Body of pancreas (tissue), 4 donors: ENCODE data around the gene CCL16. TPM values are rescaled to one million over a fixed set of nuclear protein-coding genes. Genes with fewer than 3 reads are reported as not detected.

ENCODE experiments used
- ATAC-seq: fragments of 150-250 bp; one replicate; pipeline ENCODE4 v1.9.1; 2016
- DNase-seq, 4 donors: peaks; one replicate each; pipeline ENCODE4 v3.0.0-alpha.2; 2019
- H3K27ac ChIP-seq, 4 donors: fragments of 200-600 bp; sonication (generic); 1 replicate in 3 of 4; 2 replicates in 1 of 4; pipeline versions ENCODE4 v1.5.1 to v1.6.1; 2016 to 2019; ENCODE audit warnings: mild to moderate bottlenecking in 1 of 4, mixed read lengths in 1 of 4, moderate library complexity in 1 of 4
- H3K27me3 ChIP-seq, 2 donors: fragments of 200-600 bp; sonication (generic); one replicate each; pipeline ENCODE4 v1.6.0; 2016; ENCODE audit warnings: mild to moderate bottlenecking in 1 of 2
- H3K36me3 ChIP-seq, 2 donors: fragments of 200-600 bp; sonication (generic); replicated peaks in 1 of 2; 2 replicates each; pipeline ENCODE4 v1.5.1; 2016; ENCODE audit warnings: low read depth in 2 of 2; ENCODE audit not compliant: insufficient read depth in 1 of 2
- H3K4me1 ChIP-seq: fragments of 200-600 bp; sonication (generic); one replicate; pipeline ENCODE4 v1.6.0; 2016
- H3K4me3 ChIP-seq, 2 donors: fragments of 200-600 bp; sonication (generic); 1 replicate in 1 of 2; 2 replicates in 1 of 2; pipeline ENCODE4 v1.5.1; 2016 to 2019
- H3K9me3 ChIP-seq, 3 donors: fragments of 200-600 bp; sonication (generic); 1 replicate in 2 of 3; 2 replicates in 1 of 3; pipeline ENCODE4 v1.5.1; 2016
- CTCF ChIP-seq, 7 experiments: fragments of 450-650 bp in 4 of 7; fragments of 200-600 bp in 3 of 7; sonication (generic) in 3 of 7; IDR thresholded peaks; one replicate each; pipeline ENCODE4 v1.5.1; 2016 to 2019; ENCODE audit warnings: antibody characterized with exemption in 7 of 7
- POLR2A ChIP-seq, 3 donors: fragments of 450-650 bp; IDR thresholded peaks; one replicate each; pipeline ENCODE4 v1.6.1; 2016; ENCODE audit warnings: antibody characterized with exemption in 3 of 3, mild to moderate bottlenecking in 2 of 3
- whole genome bisulfite sequencing, 2 donors: methylation state at CpG; one replicate each; pipeline ENCODE4 v1.1.5; 2017; 5-methylcytosine and 5-hydroxymethylcytosine counted together
- intact Hi-C: fragments of 100-400 bp; cut with DNase I; formaldehyde crosslinking; loops from one replicate; pipeline ENCODE4 v1.15.1; 2023
- total RNA-seq, 2 donors: library from RNA; depleted of rRNA; stranded (reverse); fragments of >200 nt; gene quantifications; one replicate each; pipeline ENCODE4 v1.1.0, GENCODE V29; 2016

The CCL16 gene
- total RNA-seq, 2 donors from 2014 or later: 0.78 TPM; not detected in 1

GRCh38 chr17:35984140-35984539 lies 2.8 kb upstream of the CCL16 start:
- H3K36me3 ChIP-seq: no peaks in the 10 kb centered on the region
- H3K4me3 ChIP-seq: no peak overlapping the region
- H3K4me1 ChIP-seq: peaks cover 4% of the 10 kb centered on the region
- no peak for TF ChIP-seq POLR2A (IDR thresholded peaks at IDR 0.05)
- TF ChIP-seq CTCF (IDR thresholded peaks at IDR 0.05): no peak
- no peak for DNase-seq
- 79 to 87% methylated on average over 6 of the region's 6 CpGs for WGBS, 2 donors
- no peaks in the 10 kb centered on the region for H3K27me3 ChIP-seq
- no peaks in the 10 kb centered on the region for H3K9me3 ChIP-seq
- no peak overlapping the region for H3K27ac ChIP-seq
- intact Hi-C loops: no loop called here
- no peak for ATAC-seq

GRCh38 chr17:35982409-35983191 lies 1.3 kb upstream of the CCL16 start:
- H3K27me3 ChIP-seq: no peaks in the 10 kb centered on the region
- no peak for ATAC-seq
- no peaks in the 10 kb centered on the region for H3K36me3 ChIP-seq
- no peaks in the 10 kb centered on the region for H3K4me1 ChIP-seq
- WGBS, 2 donors: 86 to 88% methylated on average over 2 to 3 of the region's 3 CpGs
- no peak for TF ChIP-seq POLR2A (IDR thresholded peaks at IDR 0.05)
- TF ChIP-seq CTCF (IDR thresholded peaks at IDR 0.05): no peak
- intact Hi-C loops: no loop called here
- DNase-seq: no peak
- H3K4me3 ChIP-seq: no peak overlapping the region
- H3K27ac ChIP-seq: no peak overlapping the region
- H3K9me3 ChIP-seq: no peaks in the 10 kb centered on the region

GRCh38 chr17:35981908-35982330 lies 622 bp upstream of the CCL16 start:
- no peak for TF ChIP-seq POLR2A (IDR thresholded peaks at IDR 0.05)
- TF ChIP-seq CTCF (IDR thresholded peaks at IDR 0.05): no peak
- Histone ChIP-seq H3K4me3 (no peak overlapping the region), H3K36me3 (no peaks in the 10 kb centered on the region), H3K9me3 (no peaks in the 10 kb centered on the region), H3K27ac (no peak overlapping the region), H3K27me3 (no peaks in the 10 kb centered on the region), H3K4me1 (no peaks in the 10 kb centered on the region)
- intact Hi-C loops: no loop called here
- WGBS, 2 donors: 45 to 51% methylated on average over 4 of the region's 4 CpGs
- ATAC-seq (no peak), DNase-seq (no peak)

GRCh38 chr17:35978346-35978745 lies 3.0 kb downstream of the CCL16 start:
- 77 to 94% methylated on average over 3 of the region's 3 CpGs for WGBS, 2 donors
- no peaks in the 10 kb centered on the region for H3K36me3 ChIP-seq
- H3K4me1 ChIP-seq: peaks cover 7% of the 10 kb centered on the region
- H3K9me3 ChIP-seq: no peaks in the 10 kb centered on the region
- H3K4me3 ChIP-seq: no peak overlapping the region
- no peak overlapping the region for H3K27ac ChIP-seq
- intact Hi-C loops: loop anchor here (10.0 kb wide), 1 partner anchor 86 kb away; the partner anchor contains the start of gene CCL18
- TF ChIP-seq POLR2A (IDR thresholded peaks at IDR 0.05) (no peak), CTCF (IDR thresholded peaks at IDR 0.05) (no peak)
- DNase-seq: no peak
- ATAC-seq: no peak
- H3K27me3 ChIP-seq: no peaks in the 10 kb centered on the region

GRCh38 chr17:35977509-35977908 lies 3.8 kb downstream of the CCL16 start:
- H3K27me3 ChIP-seq: no peaks in the 10 kb centered on the region
- no peaks in the 10 kb centered on the region for H3K9me3 ChIP-seq
- no peak for TF ChIP-seq POLR2A (IDR thresholded peaks at IDR 0.05)
- H3K27ac ChIP-seq: no peak overlapping the region
- H3K4me3 ChIP-seq: no peak overlapping the region
- peaks cover 15% of the 10 kb centered on the region for H3K4me1 ChIP-seq
- WGBS, 2 donors: 81 to 92% methylated on average over 7 of the region's 7 CpGs
- ATAC-seq: no peak
- DNase-seq: no peak
- intact Hi-C loops: loop anchor here (10.0 kb wide), 1 partner anchor 87 kb away; the partner anchor contains the start of gene CCL18
- no peaks in the 10 kb centered on the region for H3K36me3 ChIP-seq
